ENCODE results near the gene FPGT.
"Not testable (repeated sequence)": the region's sequence is repeated elsewhere in the genome, so short reads cannot be mapped to it uniquely, and the experiment has no call there.

Gene FPGT

GRCh38 chr1:74223453-74223852 is 25.4 kb downstream of the FPGT start:
- Histone ChIP-seq H3K36me3 (ENCODE audit: control insufficient read depth, insufficient read depth, low read length) (no peaks in the 10 kb centered on the region), H3K4me1 (ENCODE audit: control insufficient read depth, insufficient read depth, low read length) (no peaks in the 10 kb centered on the region), H3K27me3 (ENCODE audit: control insufficient read depth, insufficient read depth, low read length) (no peaks in the 10 kb centered on the region), H3K9ac (ENCODE audit: low read length) (no peak overlapping the region), H3K27ac (ENCODE audit: low read depth, low read length) (no peak overlapping the region), H3K4me3 (ENCODE audit: low read length) (no peak overlapping the region)

- Histone ChIP-seq H3K4me3 (ENCODE audit: low read length) (no peak within 1 kb of the TSS), H3K27ac (ENCODE audit: low read depth, low read length) (no peak within 1 kb of the TSS), H3K9ac (ENCODE audit: low read length) (no peak within 1 kb of the TSS), H3K4me1 (ENCODE audit: control insufficient read depth, insufficient read depth, low read length) (no peaks in the 10 kb centered on the region), H3K27me3 (ENCODE audit: control insufficient read depth, insufficient read depth, low read length) (no peaks in the 10 kb centered on the region), H3K36me3 (ENCODE audit: control insufficient read depth, insufficient read depth, low read length) (no peaks in the 10 kb centered on the region)
These were observed 37.1 kb downstream of the FPGT start, which contains the start of gene TNNI3K for GRCh38 chr1:74235153-74235552. TSS of gene TNNI3K (plus strand) at chr1:74235387. CDS start at chr1:74235452, 65 bp downstream.

GRCh38 chr1:74236440-74236839 is 38.4 kb downstream of the FPGT start:
- no peaks in the 10 kb centered on the region for H3K4me1 ChIP-seq (ENCODE audit: control insufficient read depth, insufficient read depth, low read length)
- H3K27me3 ChIP-seq (ENCODE audit: control insufficient read depth, insufficient read depth, low read length) = no peaks in the 10 kb centered on the region
- no peak overlapping the region for H3K9ac ChIP-seq (ENCODE audit: low read length)
- H3K36me3 ChIP-seq (ENCODE audit: control insufficient read depth, insufficient read depth, low read length) = no peaks in the 10 kb centered on the region
- no peak overlapping the region for H3K4me3 ChIP-seq (ENCODE audit: low read length)
- H3K27ac ChIP-seq (ENCODE audit: low read depth, low read length) = no peak overlapping the region

GRCh38 chr1:74237035-74237434 is 39.0 kb downstream of the FPGT start:
- Histone ChIP-seq H3K9ac (ENCODE audit: low read length) (no peak overlapping the region), H3K4me1 (ENCODE audit: control insufficient read depth, insufficient read depth, low read length) (no peaks in the 10 kb centered on the region), H3K4me3 (ENCODE audit: low read length) (no peak overlapping the region), H3K27me3 (ENCODE audit: control insufficient read depth, insufficient read depth, low read length) (no peaks in the 10 kb centered on the region), H3K36me3 (ENCODE audit: control insufficient read depth, insufficient read depth, low read length) (no peaks in the 10 kb centered on the region), H3K27ac (ENCODE audit: low read depth, low read length) (no peak overlapping the region)

- H3K9ac ChIP-seq (ENCODE audit: low read length) = no peak overlapping the region
- no peak overlapping the region for H3K27ac ChIP-seq (ENCODE audit: low read depth, low read length)
- no peaks in the 10 kb centered on the region for H3K4me1 ChIP-seq (ENCODE audit: control insufficient read depth, insufficient read depth, low read length)
- no peak overlapping the region for H3K4me3 ChIP-seq (ENCODE audit: low read length)
- H3K27me3 ChIP-seq (ENCODE audit: control insufficient read depth, insufficient read depth, low read length) = no peaks in the 10 kb centered on the region
- H3K36me3 ChIP-seq (ENCODE audit: control insufficient read depth, insufficient read depth, low read length) = no peaks in the 10 kb centered on the region
These were observed 39.7 kb downstream of the FPGT start for GRCh38 chr1:74237787-74238186.

- Histone ChIP-seq H3K36me3 (ENCODE audit: control insufficient read depth, insufficient read depth, low read length) (no peaks in the 10 kb centered on the region), H3K27ac (ENCODE audit: low read depth, low read length) (no peak overlapping the region), H3K4me1 (ENCODE audit: control insufficient read depth, insufficient read depth, low read length) (no peaks in the 10 kb centered on the region), H3K4me3 (ENCODE audit: low read length) (no peak overlapping the region), H3K27me3 (ENCODE audit: control insufficient read depth, insufficient read depth, low read length) (no peaks in the 10 kb centered on the region), H3K9ac (ENCODE audit: low read length) (no peak overlapping the region)
These were observed 47.2 kb downstream of the FPGT start for GRCh38 chr1:74245168-74245772.

GRCh38 chr1:74246315-74246714 is 48.3 kb downstream of the FPGT start:
- Histone ChIP-seq H3K27ac (ENCODE audit: low read depth, low read length) (no peak overlapping the region), H3K27me3 (ENCODE audit: control insufficient read depth, insufficient read depth, low read length) (no peaks in the 10 kb centered on the region), H3K4me3 (ENCODE audit: low read length) (no peak overlapping the region), H3K4me1 (ENCODE audit: control insufficient read depth, insufficient read depth, low read length) (no peaks in the 10 kb centered on the region), H3K36me3 (ENCODE audit: control insufficient read depth, insufficient read depth, low read length) (no peaks in the 10 kb centered on the region), H3K9ac (ENCODE audit: low read length) (no peak overlapping the region)

- no peak overlapping the region for H3K4me3 ChIP-seq (ENCODE audit: low read length)
- no peaks in the 10 kb centered on the region for H3K4me1 ChIP-seq (ENCODE audit: control insufficient read depth, insufficient read depth, low read length)
- H3K36me3 ChIP-seq (ENCODE audit: control insufficient read depth, insufficient read depth, low read length) = no peaks in the 10 kb centered on the region
- H3K9ac ChIP-seq (ENCODE audit: low read length) = no peak overlapping the region
- H3K27me3 ChIP-seq (ENCODE audit: control insufficient read depth, insufficient read depth, low read length) = no peaks in the 10 kb centered on the region
- H3K27ac ChIP-seq (ENCODE audit: low read depth, low read length) = no peak overlapping the region
These were observed 50.0 kb downstream of the FPGT start for GRCh38 chr1:74247881-74248528.

GRCh38 chr1:74253243-74253824 is 55.3 kb downstream of the FPGT start:
- H3K9ac ChIP-seq (ENCODE audit: low read length); H3K36me3 ChIP-seq (ENCODE audit: control insufficient read depth, insufficient read depth, low read length); H3K4me3 ChIP-seq (ENCODE audit: low read length): not testable (repeated sequence)

More at GRCh38 chr1:74253243-74253824, 55.3 kb downstream of the FPGT start:
- H3K27me3 ChIP-seq (ENCODE audit: control insufficient read depth, insufficient read depth, low read length); H3K27ac ChIP-seq (ENCODE audit: low read depth, low read length); H3K4me1 ChIP-seq (ENCODE audit: control insufficient read depth, insufficient read depth, low read length): not testable (repeated sequence)

Data from rectal smooth muscle tissue (tissue), 1 donor.